SK-N-SH treated with all-trans-retinoic acid at 6 μM for 48 hours (cell line): ENCODE measurements around the gene DNAH11.

Experiments used
- ATAC-seq: fragments of 200-7000 bp; cut with Tn5 transposase; 3 replicates; pipeline ENCODE4 v1.9.1; 2020; ENCODE audit warnings: mild to moderate bottlenecking, moderate library complexity
- ARNTL ChIP-seq: fragments of 450-650 bp; formaldehyde crosslinking; IDR thresholded peaks from 2 replicates; pipeline ENCODE4 v1.5.0; 2020; ENCODE audit warnings: low read depth, mild to moderate bottlenecking, moderate library complexity, borderline replicate concordance
- BACH2 ChIP-seq: fragments of 250-450 bp; sonication (Bioruptor Pico); IDR thresholded peaks from 2 replicates; pipeline ENCODE4 v1.9.0; 2021; ENCODE audit warnings: mild to moderate bottlenecking, borderline replicate concordance
- CSDC2 ChIP-seq: fragments of 250-450 bp; sonication (Bioruptor Pico); IDR thresholded peaks from 2 replicates; pipeline ENCODE4 v1.5.0; 2020; ENCODE audit warnings: mild to moderate bottlenecking, moderate library complexity
- ESRRG ChIP-seq: fragments of 250-450 bp; sonication (Bioruptor Pico); IDR thresholded peaks from 2 replicates; pipeline ENCODE4 v1.6.1; 2021; ENCODE audit warnings: mild to moderate bottlenecking
- GLIS3 ChIP-seq: fragments of 250-450 bp; sonication (Bioruptor Pico); IDR thresholded peaks from 2 replicates; pipeline ENCODE4 v1.5.0; 2020; ENCODE audit warnings: mild to moderate bottlenecking, moderate library complexity
- ISL1 ChIP-seq: fragments of 250-450 bp; sonication (Bioruptor Pico); IDR thresholded peaks from 2 replicates; pipeline ENCODE4 v2.1.2; 2022; ENCODE audit warnings: mild to moderate bottlenecking, moderate library complexity
- OSR1 ChIP-seq: fragments of 250-450 bp; sonication (Bioruptor Pico); IDR thresholded peaks from 2 replicates; pipeline ENCODE4 v1.8.0; 2022; ENCODE audit warnings: moderate library complexity, mild to moderate bottlenecking, inconsistent platforms
- PPARA ChIP-seq: fragments of 250-450 bp; sonication (Bioruptor Pico); IDR thresholded peaks from 2 replicates; pipeline ENCODE4 v1.5.0; 2020; ENCODE audit warnings: mild to moderate bottlenecking, borderline replicate concordance
- RARB ChIP-seq: fragments of 250-450 bp; sonication (Bioruptor Pico); IDR thresholded peaks from 2 replicates; pipeline ENCODE4 v1.8.0; 2021; ENCODE audit warnings: mild to moderate bottlenecking, moderate library complexity
- SNAI2 ChIP-seq: fragments of 250-450 bp; sonication (Bioruptor Pico); IDR thresholded peaks from 2 replicates; pipeline ENCODE4 v1.5.0; 2020; ENCODE audit warnings: mild to moderate bottlenecking, moderate library complexity
- TCF4 ChIP-seq: fragments of 250-450 bp; sonication (Bioruptor Pico); IDR thresholded peaks from 2 replicates; pipeline ENCODE4 v1.8.0; 2021; ENCODE audit warnings: mild to moderate bottlenecking, moderate library complexity, borderline replicate concordance
- TOX ChIP-seq: fragments of 250-450 bp; sonication (Bioruptor Pico); IDR thresholded peaks from 2 replicates; pipeline ENCODE4 v1.8.0; 2021; ENCODE audit warnings: mild to moderate bottlenecking, moderate library complexity, borderline replicate concordance
- ZC3H10 ChIP-seq: fragments of 250-450 bp; sonication (Bioruptor Pico); IDR thresholded peaks from 2 replicates; pipeline ENCODE4 v1.5.1; 2021; ENCODE audit warnings: mild to moderate bottlenecking, moderate library complexity
- ZFP30 ChIP-seq: fragments of 450-650 bp; formaldehyde crosslinking; IDR thresholded peaks from 2 replicates; pipeline ENCODE4 v1.5.0; 2022; ENCODE audit warnings: mild to moderate bottlenecking, moderate library complexity
- ZNF565 ChIP-seq: fragments of 450-650 bp; formaldehyde crosslinking; conservative IDR thresholded peaks from 2 replicates; pipeline ENCODE4 v1.5.0; 2020; ENCODE audit warnings: low read depth, mild to moderate bottlenecking, moderate library complexity
- ZNF70 ChIP-seq: fragments of 450-650 bp; formaldehyde crosslinking; IDR thresholded peaks from 2 replicates; pipeline ENCODE4 v1.5.0; 2020; ENCODE audit warnings: mild to moderate bottlenecking, moderate library complexity
- ZNF8 ChIP-seq: fragments of 450-650 bp; formaldehyde crosslinking; IDR thresholded peaks from 2 replicates; pipeline ENCODE4 v1.5.0; 2020; ENCODE audit warnings: mild to moderate bottlenecking, moderate library complexity
- TF ChIP-seq, protein P1 (sequence below): fragments of 250-450 bp; sonication (Bioruptor Pico); IDR thresholded peaks from 2 replicates; pipeline ENCODE4 v1.8.0; 2021; ENCODE audit warnings: low read depth, mild to moderate bottlenecking, moderate library complexity, borderline replicate concordance
- TF ChIP-seq, protein P2 (sequence below): fragments of 250-450 bp; sonication (Bioruptor Pico); IDR thresholded peaks from 2 replicates; pipeline ENCODE4 v1.8.0; 2020; ENCODE audit warnings: mild to moderate bottlenecking, moderate library complexity, borderline replicate concordance
- TF ChIP-seq, protein P3 (sequence below): fragments of 250-450 bp; sonication (Bioruptor Pico); IDR thresholded peaks from 2 replicates; pipeline ENCODE4 v1.5.1; 2021; ENCODE audit warnings: mild to moderate bottlenecking, moderate library complexity
- TF ChIP-seq, protein P4 (sequence below): fragments of 250-450 bp; sonication (Bioruptor Pico); IDR thresholded peaks from 2 replicates; pipeline ENCODE4 v1.5.1; 2020; ENCODE audit warnings: low read depth, mild to moderate bottlenecking, moderate library complexity
- TF ChIP-seq, protein P5 (sequence below): fragments of 250-450 bp; sonication (Bioruptor Pico); IDR thresholded peaks from 2 replicates; pipeline ENCODE4 v1.5.0; 2020; ENCODE audit warnings: mild to moderate bottlenecking, moderate library complexity

The DNAH11 gene

DNA sequence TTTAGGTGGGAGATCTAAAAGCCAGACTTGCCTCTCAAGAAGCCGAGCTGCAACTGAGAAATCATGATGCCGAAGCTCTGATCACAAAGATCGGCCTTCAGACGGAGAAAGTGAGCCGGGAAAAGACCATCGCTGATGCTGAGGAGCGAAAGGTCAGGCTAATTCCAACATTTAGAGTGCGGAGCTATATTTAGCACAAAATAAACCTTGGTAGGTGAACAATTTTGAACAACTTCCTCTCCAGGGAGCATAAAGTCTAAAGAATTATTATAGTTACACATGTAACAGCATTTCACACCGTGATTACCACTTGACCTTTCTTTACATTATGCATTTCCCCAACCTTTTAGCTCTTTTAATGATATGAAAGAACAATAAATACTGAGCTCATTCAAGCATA lies 236.1 kb downstream of the DNAH11 start:
- no peak for ATAC-seq
- no peak for TF ChIP-seq BACH2
- no peak for TF ChIP-seq SNAI2 (CRISPR knock-in tag)
- TF ChIP-seq, protein P1, sequence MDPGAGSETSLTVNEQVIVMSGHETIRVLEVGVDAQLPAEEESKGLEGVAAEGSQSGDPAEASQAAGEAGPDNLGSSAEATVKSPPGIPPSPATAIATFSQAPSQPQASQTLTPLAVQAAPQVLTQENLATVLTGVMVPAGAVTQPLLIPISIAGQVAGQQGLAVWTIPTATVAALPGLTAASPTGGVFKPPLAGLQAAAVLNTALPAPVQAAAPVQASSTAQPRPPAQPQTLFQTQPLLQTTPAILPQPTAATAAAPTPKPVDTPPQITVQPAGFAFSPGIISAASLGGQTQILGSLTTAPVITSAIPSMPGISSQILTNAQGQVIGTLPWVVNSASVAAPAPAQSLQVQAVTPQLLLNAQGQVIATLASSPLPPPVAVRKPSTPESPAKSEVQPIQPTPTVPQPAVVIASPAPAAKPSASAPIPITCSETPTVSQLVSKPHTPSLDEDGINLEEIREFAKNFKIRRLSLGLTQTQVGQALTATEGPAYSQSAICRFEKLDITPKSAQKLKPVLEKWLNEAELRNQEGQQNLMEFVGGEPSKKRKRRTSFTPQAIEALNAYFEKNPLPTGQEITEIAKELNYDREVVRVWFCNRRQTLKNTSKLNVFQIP (CRISPR knock-in tag): no peak
- TF ChIP-seq, protein P2, sequence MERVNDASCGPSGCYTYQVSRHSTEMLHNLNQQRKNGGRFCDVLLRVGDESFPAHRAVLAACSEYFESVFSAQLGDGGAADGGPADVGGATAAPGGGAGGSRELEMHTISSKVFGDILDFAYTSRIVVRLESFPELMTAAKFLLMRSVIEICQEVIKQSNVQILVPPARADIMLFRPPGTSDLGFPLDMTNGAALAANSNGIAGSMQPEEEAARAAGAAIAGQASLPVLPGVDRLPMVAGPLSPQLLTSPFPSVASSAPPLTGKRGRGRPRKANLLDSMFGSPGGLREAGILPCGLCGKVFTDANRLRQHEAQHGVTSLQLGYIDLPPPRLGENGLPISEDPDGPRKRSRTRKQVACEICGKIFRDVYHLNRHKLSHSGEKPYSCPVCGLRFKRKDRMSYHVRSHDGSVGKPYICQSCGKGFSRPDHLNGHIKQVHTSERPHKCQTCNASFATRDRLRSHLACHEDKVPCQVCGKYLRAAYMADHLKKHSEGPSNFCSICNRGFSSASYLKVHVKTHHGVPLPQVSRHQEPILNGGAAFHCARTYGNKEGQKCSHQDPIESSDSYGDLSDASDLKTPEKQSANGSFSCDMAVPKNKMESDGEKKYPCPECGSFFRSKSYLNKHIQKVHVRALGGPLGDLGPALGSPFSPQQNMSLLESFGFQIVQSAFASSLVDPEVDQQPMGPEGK (CRISPR knock-in tag): no peak
- TF ChIP-seq OSR1 (CRISPR knock-in tag): no peak
- TF ChIP-seq, protein P3, sequence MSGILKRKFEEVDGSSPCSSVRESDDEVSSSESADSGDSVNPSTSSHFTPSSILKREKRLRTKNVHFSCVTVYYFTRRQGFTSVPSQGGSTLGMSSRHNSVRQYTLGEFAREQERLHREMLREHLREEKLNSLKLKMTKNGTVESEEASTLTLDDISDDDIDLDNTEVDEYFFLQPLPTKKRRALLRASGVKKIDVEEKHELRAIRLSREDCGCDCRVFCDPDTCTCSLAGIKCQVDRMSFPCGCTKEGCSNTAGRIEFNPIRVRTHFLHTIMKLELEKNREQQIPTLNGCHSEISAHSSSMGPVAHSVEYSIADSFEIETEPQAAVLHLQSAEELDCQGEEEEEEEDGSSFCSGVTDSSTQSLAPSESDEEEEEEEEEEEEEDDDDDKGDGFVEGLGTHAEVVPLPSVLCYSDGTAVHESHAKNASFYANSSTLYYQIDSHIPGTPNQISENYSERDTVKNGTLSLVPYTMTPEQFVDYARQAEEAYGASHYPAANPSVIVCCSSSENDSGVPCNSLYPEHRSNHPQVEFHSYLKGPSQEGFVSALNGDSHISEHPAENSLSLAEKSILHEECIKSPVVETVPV: no peak
- no peak for TF ChIP-seq ZFP30 (CRISPR knock-in tag)
- TF ChIP-seq ZNF70 (CRISPR knock-in tag): no peak
- no peak for TF ChIP-seq PPARA
- TF ChIP-seq CSDC2: no peak
- no peak for TF ChIP-seq ESRRG (CRISPR knock-in tag)
- TF ChIP-seq ISL1 (CRISPR knock-in tag): no peak
- no peak for TF ChIP-seq ARNTL
- no peak for TF ChIP-seq TCF4 (CRISPR knock-in tag)
- no peak for TF ChIP-seq TOX (CRISPR knock-in tag)
- no peak for TF ChIP-seq ZNF8 (CRISPR knock-in tag)
- no peak for TF ChIP-seq ZNF565 (CRISPR knock-in tag)
- TF ChIP-seq, protein P4, sequence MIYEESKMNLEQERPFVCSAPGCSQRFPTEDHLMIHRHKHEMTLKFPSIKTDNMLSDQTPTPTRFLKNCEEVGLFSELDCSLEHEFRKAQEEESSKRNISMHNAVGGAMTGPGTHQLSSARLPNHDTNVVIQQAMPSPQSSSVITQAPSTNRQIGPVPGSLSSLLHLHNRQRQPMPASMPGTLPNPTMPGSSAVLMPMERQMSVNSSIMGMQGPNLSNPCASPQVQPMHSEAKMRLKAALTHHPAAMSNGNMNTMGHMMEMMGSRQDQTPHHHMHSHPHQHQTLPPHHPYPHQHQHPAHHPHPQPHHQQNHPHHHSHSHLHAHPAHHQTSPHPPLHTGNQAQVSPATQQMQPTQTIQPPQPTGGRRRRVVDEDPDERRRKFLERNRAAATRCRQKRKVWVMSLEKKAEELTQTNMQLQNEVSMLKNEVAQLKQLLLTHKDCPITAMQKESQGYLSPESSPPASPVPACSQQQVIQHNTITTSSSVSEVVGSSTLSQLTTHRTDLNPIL (CRISPR knock-in tag): no peak

DNA sequence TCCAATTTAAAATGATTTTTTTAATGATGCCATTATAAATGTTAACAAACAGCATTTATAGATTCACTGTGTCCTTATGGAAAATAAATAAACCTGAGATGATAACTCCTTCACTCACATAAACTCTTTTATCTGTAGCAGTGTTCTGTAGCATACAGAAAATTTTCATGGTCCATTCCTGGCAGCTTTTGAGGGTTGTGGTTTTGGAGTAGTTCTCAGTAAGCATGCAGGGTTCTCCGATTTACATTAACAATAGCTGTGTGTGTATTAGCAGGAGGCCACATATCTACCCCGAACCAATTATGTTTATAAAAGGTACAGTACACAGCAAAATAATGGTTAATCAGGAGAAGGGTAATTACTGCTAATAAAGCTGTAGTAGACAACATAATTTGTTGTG lies 240.2 kb downstream of the DNAH11 start:
- ATAC-seq: no peak
- TF ChIP-seq, protein P5, sequence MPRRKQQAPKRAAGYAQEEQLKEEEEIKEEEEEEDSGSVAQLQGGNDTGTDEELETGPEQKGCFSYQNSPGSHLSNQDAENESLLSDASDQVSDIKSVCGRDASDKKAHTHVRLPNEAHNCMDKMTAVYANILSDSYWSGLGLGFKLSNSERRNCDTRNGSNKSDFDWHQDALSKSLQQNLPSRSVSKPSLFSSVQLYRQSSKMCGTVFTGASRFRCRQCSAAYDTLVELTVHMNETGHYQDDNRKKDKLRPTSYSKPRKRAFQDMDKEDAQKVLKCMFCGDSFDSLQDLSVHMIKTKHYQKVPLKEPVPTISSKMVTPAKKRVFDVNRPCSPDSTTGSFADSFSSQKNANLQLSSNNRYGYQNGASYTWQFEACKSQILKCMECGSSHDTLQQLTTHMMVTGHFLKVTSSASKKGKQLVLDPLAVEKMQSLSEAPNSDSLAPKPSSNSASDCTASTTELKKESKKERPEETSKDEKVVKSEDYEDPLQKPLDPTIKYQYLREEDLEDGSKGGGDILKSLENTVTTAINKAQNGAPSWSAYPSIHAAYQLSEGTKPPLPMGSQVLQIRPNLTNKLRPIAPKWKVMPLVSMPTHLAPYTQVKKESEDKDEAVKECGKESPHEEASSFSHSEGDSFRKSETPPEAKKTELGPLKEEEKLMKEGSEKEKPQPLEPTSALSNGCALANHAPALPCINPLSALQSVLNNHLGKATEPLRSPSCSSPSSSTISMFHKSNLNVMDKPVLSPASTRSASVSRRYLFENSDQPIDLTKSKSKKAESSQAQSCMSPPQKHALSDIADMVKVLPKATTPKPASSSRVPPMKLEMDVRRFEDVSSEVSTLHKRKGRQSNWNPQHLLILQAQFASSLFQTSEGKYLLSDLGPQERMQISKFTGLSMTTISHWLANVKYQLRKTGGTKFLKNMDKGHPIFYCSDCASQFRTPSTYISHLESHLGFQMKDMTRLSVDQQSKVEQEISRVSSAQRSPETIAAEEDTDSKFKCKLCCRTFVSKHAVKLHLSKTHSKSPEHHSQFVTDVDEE (CRISPR knock-in tag): no peak
- TF ChIP-seq, protein P4 (CRISPR knock-in tag): no peak
- TF ChIP-seq BACH2: no peak
- TF ChIP-seq ISL1 (CRISPR knock-in tag): no peak
- TF ChIP-seq, all 23 proteins: peak for 0

DNA sequence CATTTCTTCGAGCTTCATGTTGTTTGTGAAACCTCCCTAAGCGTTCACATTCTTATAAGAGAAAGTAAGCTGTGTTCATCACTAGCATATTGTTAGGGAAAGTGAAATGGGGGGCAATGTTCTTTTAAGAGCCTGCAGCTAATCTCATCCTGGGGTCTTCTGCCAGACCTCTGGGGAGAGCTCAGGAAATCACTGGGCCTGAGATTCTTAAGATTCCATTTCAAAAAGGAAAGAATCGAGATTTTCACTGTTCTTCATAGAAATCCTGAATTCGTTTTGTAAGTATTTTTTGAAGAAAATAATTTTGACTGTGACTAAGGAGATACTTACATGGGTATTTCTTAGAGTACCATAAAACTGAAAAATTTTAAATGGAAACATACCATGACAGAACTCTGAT lies 242.2 kb downstream of the DNAH11 start:
- ATAC-seq: no peak
- TF ChIP-seq SNAI2 (CRISPR knock-in tag) (no peak), RARB (CRISPR knock-in tag) (no peak), ISL1 (CRISPR knock-in tag) (no peak), ZNF70 (CRISPR knock-in tag) (no peak), ZNF565 (CRISPR knock-in tag) (no peak), CSDC2 (no peak), ZFP30 (CRISPR knock-in tag) (no peak), ARNTL (no peak), GLIS3 (CRISPR knock-in tag) (no peak), OSR1 (CRISPR knock-in tag) (no peak), ZC3H10 (CRISPR knock-in tag) (no peak), PPARA (no peak), ZNF8 (CRISPR knock-in tag) (no peak)
- TF ChIP-seq, protein P1 (CRISPR knock-in tag): no peak
- TF ChIP-seq, protein P2 (CRISPR knock-in tag): no peak
